ENCODE results near the gene STAG1. TPM values are rescaled to one million over a fixed set of nuclear protein-coding genes. Genes with fewer than 3 reads are reported as not detected.

The STAG1 gene
- polyA plus RNA-seq, 2 of the 4 experiments (the other 2 are of a cell fraction) = 12.8 to 19.2 TPM

GRCh38 chr3:136498919-136499447 lies 253.2 kb downstream of the STAG1 start:
- H3K9me3 ChIP-seq = no peaks in the 10 kb centered on the region
- H3K4me1 ChIP-seq = no peaks in the 10 kb centered on the region
- FAIRE-seq (no peak), DNase-seq (ENCODE audit: low read depth in 1 of 2, low spot score in 1 of 2) (no peak), ATAC-seq (no peak)
- POLR2A ChIA-PET = no interaction called here
- no peak overlapping the region for H3K4me2 ChIP-seq
- 92% methylated on average over 6 of the region's 6 CpGs for WGBS (ENCODE audit: missing lambda C conversion rate)
- H3K4me3 ChIP-seq = no peak overlapping the region
- CTCF ChIA-PET = no interaction called here
- H3K27ac ChIP-seq = no peak overlapping the region
- no peak for TF ChIP-seq RFX5 (IDR thresholded peaks at IDR 0.05)
- TF ChIP-seq CBX2 (IDR thresholded peaks at IDR 0.05; ENCODE audit: borderline replicate concordance, low read depth) = no peak
- TF ChIP-seq HOXB13 (CRISPR knock-in tag; IDR thresholded peaks at IDR 0.05; ENCODE audit: low read depth) = no peak
- TF ChIP-seq CEBPB (IDR thresholded peaks at IDR 0.05) = no peak
- no peak for TF ChIP-seq MYC (IDR thresholded peaks at IDR 0.05; ENCODE audit: borderline replicate concordance, low read length)
- TF ChIP-seq MAZ (IDR thresholded peaks at IDR 0.05; ENCODE audit: borderline replicate concordance, low read depth, low read length) = no peak
- no peak for TF ChIP-seq POLR2A (IDR thresholded peaks at IDR 0.05; ENCODE audit: low read length)
- no peak for TF ChIP-seq JUNB (IDR thresholded peaks at IDR 0.05)
- no peak for TF ChIP-seq TP53 (CRISPR knock-in tag; IDR thresholded peaks at IDR 0.05)
- no peak for TF ChIP-seq SMC3 (IDR thresholded peaks at IDR 0.05)
- no peak for TF ChIP-seq RARB (CRISPR knock-in tag; IDR thresholded peaks at IDR 0.05)
- TF ChIP-seq MAFK (IDR thresholded peaks at IDR 0.05; ENCODE audit: partially characterized antibody) = no peak
- TF ChIP-seq, protein P1, sequence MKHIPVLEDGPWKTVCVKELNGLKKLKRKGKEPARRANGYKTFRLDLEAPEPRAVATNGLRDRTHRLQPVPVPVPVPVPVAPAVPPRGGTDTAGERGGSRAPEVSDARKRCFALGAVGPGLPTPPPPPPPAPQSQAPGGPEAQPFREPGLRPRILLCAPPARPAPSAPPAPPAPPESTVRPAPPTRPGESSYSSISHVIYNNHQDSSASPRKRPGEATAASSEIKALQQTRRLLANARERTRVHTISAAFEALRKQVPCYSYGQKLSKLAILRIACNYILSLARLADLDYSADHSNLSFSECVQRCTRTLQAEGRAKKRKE (CRISPR knock-in tag; IDR thresholded peaks at IDR 0.05; ENCODE audit: low read depth) = no peak
- TF ChIP-seq PBX3 (IDR thresholded peaks at IDR 0.05) = no peak
- TF ChIP-seq FOXS1 (CRISPR knock-in tag; IDR thresholded peaks at IDR 0.05) = no peak
- TF ChIP-seq REST (IDR thresholded peaks at IDR 0.05) = no peak
- TF ChIP-seq, protein P2, sequence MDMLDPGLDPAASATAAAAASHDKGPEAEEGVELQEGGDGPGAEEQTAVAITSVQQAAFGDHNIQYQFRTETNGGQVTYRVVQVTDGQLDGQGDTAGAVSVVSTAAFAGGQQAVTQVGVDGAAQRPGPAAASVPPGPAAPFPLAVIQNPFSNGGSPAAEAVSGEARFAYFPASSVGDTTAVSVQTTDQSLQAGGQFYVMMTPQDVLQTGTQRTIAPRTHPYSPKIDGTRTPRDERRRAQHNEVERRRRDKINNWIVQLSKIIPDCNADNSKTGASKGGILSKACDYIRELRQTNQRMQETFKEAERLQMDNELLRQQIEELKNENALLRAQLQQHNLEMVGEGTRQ (IDR thresholded peaks at IDR 0.05) = no peak
- TF ChIP-seq, protein P3, sequence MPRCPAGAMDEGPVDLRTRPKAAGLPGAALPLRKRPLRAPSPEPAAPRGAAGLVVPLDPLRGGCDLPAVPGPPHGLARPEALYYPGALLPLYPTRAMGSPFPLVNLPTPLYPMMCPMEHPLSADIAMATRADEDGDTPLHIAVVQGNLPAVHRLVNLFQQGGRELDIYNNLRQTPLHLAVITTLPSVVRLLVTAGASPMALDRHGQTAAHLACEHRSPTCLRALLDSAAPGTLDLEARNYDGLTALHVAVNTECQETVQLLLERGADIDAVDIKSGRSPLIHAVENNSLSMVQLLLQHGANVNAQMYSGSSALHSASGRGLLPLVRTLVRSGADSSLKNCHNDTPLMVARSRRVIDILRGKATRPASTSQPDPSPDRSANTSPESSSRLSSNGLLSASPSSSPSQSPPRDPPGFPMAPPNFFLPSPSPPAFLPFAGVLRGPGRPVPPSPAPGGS (IDR thresholded peaks at IDR 0.05) = no peak

DNA sequence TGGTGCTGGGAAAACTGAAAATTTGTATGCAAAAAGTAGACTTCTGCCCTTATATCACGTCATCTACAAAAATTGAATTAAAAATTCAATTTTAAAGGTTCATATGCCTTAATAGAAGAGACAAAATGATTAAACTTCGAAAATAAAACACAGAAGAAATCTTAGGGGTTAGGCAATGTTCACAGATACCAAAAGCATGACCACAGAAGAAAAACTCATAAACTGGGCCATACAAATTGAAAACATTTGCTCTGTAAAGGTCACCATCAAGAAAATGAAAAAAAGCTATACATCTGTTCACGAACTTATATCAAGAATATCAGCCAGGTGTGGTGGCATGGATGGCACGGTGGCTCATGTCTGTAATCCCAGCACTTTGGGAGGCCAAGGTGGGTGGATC lies 257.0 kb downstream of the STAG1 start:
- no peak for ATAC-seq
- TF ChIP-seq KDM1A (IDR thresholded peaks at IDR 0.05; ENCODE audit: low read depth) (no peak), FOXS1 (CRISPR knock-in tag; IDR thresholded peaks at IDR 0.05) (no peak), HOXA7 (CRISPR knock-in tag; IDR thresholded peaks at IDR 0.05) (no peak), ZSCAN20 (CRISPR knock-in tag; IDR thresholded peaks at IDR 0.05) (no peak), MAZ (IDR thresholded peaks at IDR 0.05; ENCODE audit: borderline replicate concordance, low read depth, low read length) (no peak), RARB (CRISPR knock-in tag; IDR thresholded peaks at IDR 0.05) (no peak), E2F6 (IDR thresholded peaks at IDR 0.05; ENCODE audit: borderline replicate concordance, low read depth) (no peak), SMC3 (IDR thresholded peaks at IDR 0.05) (no peak), EHMT2 (IDR thresholded peaks at IDR 0.05; ENCODE audit: low read depth) (no peak)
- TF ChIP-seq, protein P2 (IDR thresholded peaks at IDR 0.05) = no peak
- TF ChIP-seq, protein P1 (CRISPR knock-in tag; IDR thresholded peaks at IDR 0.05; ENCODE audit: low read depth) = no peak
- CTCF ChIA-PET = interaction anchor here (1.3 kb wide), 1 partner anchor 257 kb away, joined by 3 read pairs; the partner anchor contains the start of gene STAG1

More for the DNA sequence above, 257.0 kb downstream of the STAG1 start:
- Histone ChIP-seq H3K4me2 (no peak overlapping the region), H3K9me3 (no peaks in the 10 kb centered on the region), H3K4me1 (no peaks in the 10 kb centered on the region), H3K4me3 (no peak overlapping the region), H3K27ac (no peak overlapping the region)
- POLR2A ChIA-PET = no interaction called here
- DNase-seq (ENCODE audit: low read depth in 1 of 2, low spot score in 1 of 2) (no peak), FAIRE-seq (no peak)
- WGBS (ENCODE audit: missing lambda C conversion rate) = 82% methylated on average over 4 of the region's 4 CpGs
